Stimulated activated CD4-positive, alpha-beta T cell treated with anti-CD3 and anti-CD28 coated beads, Interleukin-2, amount 100 ng/mL, for 24 hours (primary cell): Measurements from ENCODE around the gene ARL11.

Experiments
- DNase-seq, 2 donors: peaks; one replicate each; pipeline ENCODE4 v3.0.0-alpha.2; 2020

Gene ARL11

GRCh38 chr13:49615836-49616675, 12.3 kb upstream of the ARL11 start:
- DNase-seq = no peak

DNA sequence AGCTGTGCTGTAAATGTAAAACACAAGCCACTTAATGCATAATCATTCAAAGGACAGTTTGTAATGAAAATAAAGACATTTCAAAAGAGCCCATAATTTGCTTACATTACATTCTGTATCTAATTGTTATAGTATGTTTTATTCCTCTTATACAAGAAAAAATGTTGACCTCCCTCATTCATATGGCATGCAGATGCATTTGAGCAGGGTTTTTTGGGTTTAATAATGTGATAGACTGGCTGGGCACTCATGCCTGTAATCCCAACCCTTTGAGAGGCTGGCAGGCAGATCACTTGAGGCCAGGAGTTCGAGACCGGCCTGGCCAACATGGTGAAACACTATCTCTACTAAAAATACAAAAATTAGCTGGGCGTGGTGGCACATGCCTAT, 11.6 kb upstream of the ARL11 start:
- no peak for DNase-seq

GRCh38 chr13:49620170-49620621, 8.1 kb upstream of the ARL11 start:
- DNase-seq = no peak

DNA sequence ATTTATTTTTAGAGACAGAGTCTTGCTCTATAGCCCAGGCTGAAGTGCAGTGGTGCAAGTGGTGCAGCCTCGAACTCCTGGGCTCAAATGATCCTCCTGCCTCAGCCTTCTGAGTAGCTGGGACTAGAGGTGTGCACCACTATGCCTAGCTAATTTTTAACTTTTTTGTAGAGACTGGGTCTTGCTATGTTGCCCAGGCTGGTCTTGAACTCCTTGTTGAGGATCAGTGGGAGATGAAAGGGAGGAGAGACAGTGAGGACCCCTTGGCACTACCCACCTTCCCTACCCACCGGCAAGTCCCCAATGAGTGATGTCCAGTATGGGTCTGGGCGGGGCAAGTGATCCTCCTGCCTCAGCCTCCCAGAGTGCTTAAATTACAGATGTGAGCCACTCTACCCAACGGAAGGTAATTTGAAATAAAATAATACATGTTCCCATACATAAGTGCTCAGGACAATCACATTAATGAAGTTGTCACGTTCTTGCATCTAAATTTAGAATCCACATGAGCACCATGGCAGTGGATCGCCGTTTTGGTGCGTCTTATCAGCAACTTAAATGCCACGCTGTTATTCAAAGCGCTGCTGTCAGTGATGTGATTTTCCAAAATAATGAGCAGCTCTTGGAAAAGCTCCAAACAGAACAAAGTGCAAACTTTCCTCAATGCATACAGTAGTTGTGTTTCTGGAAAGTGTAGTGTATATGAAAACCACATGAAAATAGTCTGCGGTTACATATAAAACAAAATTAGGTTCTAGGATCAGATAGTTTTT, 5.9 kb upstream of the ARL11 start:
- no peak for DNase-seq

DNA sequence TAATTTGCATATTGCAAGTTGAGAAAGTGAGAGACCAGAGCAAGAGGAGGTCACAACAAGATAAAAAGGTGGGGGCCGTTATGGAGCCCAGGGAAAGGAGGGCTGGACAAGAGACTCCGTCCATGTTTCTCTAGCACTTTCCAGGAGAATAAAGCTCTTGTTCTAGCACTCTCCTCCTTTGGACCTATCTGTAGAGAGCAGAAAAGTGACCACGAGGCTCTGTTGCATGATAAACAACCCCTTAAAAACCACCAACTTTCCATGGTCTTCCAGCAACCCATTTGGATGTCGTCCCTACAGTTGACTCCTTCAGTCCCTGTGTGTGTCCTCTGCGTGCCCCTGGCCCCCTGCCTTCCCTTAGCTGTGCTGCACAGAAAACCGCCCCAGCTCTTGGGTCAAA, 4.1 kb upstream of the ARL11 start:
- DNase-seq = no peak

DNA sequence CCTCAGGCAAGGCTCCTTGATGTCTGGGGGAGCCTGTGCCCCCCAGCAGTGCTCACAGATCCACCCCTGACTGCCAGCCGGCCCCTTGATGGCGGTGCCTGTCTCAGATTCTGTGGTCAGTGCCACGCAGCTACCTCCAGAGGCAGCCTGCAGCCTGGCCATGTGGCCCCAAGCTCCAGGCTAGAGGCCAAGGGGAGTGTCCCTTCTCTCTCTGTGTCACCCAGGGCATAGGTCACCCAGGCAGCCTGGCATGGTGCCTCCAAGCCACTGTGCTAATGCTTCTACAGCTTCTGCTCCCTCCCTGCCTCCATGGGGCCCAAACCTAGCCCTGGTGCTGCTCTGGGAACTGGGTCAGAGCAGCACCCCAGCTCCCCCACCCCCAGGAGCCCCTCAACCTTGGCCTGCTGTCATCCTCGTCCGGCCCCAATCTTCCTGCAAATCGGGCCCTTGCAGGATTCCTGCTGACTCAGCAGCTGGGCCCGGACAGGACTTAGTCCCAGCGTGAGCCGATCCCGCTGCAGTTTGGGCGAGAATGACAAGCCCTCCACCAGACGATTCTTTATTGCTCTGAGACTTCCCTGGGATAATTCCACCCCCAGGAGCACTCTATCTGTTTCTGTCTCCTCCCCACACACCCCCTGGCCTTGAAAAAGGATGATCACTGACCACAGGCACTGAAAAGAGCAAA, 2.8 kb upstream of the ARL11 start:
- DNase-seq = no peak

- DNase-seq = no peak
Observed at GRCh38 chr13:49629196-49629938, 1.1 kb downstream of the ARL11 start.

DNA sequence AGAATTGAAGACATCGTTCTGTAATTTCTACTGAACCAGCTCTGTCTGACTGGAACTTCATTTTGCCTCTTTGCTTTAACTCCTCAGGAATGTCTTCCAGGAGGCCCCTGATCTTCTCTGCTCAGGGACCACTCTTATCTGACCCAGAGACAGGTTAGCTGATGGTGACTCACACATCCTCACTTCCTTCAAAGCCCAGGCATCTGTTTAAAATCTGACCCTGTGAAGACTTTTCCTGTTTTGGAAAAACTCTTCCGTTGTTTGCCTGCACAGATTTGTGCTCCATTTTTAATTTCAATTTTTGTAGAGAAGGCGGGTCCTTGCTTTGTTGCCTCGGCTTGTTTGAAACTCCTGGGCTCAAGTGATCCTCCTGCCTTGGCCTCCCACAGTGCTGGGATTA, 1.6 kb downstream of the ARL11 start:
- DNase-seq = no peak

DNA sequence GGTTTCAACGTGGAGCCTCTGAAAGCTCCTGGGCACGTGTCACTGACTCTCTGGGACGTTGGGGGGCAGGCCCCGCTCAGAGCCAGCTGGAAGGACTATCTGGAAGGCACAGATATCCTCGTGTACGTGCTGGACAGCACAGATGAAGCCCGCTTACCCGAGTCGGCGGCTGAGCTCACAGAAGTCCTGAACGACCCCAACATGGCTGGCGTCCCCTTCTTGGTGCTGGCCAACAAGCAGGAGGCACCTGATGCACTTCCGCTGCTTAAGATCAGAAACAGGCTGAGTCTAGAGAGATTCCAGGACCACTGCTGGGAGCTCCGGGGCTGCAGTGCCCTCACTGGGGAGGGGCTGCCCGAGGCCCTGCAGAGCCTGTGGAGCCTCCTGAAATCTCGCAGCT, 2.3 kb downstream of the ARL11 start:
- no peak for DNase-seq

DNA sequence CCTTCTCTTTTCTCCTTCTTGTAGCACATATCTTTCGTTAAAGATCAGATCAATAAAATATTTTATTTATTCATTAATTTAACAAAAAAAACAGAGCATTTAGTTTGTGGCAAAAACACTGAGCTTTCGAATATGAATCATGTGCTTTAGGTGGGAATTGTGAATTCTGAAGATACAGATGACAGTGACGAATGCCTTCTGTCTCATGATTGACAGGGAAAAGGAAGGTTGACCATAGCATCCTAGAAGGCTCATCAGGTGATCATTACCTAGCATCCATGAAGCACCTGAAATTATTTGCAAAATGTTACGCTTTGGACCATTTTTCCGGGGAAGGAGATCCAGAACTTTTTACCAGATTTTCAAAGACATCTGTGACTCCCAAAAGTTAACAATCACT, 3.8 kb downstream of the ARL11 start:
- DNase-seq = no peak

DNA sequence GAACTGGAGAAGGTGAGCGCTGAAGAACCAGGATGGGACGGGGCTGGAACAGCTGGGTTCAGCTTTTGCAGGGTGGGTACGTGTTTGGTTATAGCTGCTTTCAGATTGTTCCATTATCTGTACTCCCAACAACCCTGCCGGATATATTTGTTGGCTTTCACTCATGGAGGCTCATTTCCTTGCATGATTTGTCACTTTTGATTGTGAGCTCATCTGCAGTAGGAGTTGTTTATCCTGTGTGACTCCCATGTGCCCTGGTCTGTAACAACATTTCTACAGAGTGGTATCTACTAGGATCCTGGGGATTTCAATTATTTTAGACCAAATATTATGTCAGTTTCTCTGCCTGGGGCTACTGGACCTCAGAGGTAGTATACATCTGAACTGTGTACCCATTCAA, 5.4 kb downstream of the ARL11 start:
- no peak for DNase-seq

DNA sequence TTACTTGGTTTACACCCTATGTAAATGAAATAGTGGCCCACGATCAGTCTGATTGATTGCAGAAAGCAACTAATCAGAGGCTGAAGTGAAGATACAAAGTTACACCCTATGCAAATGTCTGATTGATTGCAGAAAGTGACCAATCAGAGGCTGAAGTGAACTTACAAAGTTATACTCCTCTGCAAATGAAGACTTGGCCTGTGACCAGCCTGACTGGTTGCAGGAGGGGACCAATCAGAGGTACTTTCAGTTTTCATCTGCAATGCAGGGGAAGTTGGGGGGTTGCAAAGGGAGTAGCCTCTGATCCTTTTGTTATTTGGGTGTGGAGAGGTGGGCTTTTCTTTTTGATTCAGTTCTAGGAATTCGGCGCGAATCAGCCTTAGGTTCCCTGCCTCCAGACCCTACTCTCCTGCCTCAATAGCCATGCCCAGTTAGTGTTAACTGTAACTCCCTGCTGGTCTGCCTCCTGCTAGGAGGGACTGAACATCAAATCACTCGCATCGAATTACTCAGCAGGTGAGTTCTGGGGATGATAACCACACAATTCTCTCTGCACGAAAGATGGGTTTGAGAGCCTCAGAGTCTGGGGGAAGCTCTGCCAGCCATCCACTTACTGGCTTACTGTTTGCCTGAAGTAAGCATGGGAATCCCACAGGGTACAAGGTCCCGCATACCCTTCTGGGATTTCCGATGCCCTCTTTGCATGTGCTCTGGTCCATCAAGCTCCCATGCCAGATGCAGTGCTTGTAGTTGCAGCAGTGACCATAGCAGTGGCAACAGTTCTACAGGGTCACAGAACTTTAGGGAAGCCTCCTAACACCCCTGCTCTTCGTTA, 7.5 kb downstream of the ARL11 start:
- no peak for DNase-seq

DNA sequence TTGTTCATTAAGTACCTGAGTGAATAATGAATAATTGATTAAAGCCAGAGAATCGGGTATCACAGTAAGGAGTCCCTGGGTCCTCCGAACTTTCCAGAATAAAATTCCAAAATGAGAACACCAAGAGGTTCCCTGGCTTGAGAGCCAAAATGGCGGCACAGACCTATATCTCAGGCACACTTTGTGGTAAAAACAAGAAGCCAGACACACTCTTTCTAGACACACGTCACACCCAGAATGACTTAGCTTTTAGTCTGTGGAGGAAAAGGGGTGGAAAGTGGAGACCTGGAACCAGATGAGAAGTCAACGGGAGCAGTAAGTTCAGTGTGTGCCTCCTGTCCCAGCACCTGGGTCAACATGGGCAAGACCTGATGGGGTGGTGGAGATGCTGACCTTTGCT, 8.4 kb downstream of the ARL11 start:
- DNase-seq = no peak

- no peak for DNase-seq
Observed at GRCh38 chr13:49638030-49638743, 9.9 kb downstream of the ARL11 start.

- DNase-seq = no peak
Observed at GRCh38 chr13:49638744-49639072, 10.4 kb downstream of the ARL11 start.

DNA sequence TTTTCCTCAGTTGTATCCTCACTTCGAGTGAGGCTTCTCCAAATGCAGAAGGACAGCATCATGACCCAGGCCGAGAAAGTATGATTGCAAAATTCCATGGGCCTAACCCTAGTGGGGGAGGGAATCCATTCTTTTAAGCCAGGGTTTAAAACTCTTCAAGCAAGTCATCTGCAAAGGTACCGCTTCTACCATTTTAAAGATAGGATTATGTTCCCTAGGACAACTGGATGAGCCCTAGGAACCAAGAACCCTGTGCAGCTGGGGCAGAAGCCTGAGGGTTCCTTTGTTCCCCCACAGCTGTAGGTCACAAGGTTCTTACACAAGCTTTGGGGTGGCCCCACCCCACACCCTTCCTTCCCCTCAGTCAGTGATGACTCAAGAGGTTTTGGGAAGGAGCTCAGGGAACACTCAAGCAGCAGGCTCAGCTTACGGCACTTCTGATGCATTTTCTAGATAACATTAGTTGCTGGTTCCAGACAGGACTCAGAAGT, 13.5 kb downstream of the ARL11 start:
- no peak for DNase-seq

DNA sequence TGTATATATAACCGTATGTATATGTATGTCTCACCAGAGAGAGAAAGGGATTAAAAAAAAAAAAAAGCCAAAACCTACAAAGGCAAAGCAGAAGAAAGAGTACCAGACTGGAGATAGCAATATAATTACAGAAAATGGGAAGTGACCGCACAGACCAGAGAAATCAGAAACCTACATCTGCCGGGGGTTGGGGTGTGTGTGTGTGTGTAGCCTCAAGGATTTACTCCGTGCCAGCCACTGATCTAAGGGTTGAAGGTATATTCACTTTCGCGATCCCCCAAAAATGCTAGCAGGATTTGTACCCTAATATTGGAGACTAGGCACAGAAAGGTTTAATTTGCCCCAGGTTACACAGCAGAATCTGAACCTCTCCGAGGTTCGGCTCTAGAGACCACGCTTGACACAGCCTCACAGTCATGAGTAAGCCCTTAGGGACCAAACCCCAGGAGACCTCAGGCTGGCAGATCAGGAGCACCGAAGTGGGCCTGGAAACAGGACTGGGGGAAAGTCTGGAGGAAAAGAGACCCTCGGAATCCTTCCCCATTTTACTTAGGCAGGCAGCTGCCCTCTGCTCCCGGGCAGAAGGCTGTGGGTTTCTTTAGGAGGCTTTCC, 14.8 kb downstream of the ARL11 start:
- DNase-seq = no peak

DNA sequence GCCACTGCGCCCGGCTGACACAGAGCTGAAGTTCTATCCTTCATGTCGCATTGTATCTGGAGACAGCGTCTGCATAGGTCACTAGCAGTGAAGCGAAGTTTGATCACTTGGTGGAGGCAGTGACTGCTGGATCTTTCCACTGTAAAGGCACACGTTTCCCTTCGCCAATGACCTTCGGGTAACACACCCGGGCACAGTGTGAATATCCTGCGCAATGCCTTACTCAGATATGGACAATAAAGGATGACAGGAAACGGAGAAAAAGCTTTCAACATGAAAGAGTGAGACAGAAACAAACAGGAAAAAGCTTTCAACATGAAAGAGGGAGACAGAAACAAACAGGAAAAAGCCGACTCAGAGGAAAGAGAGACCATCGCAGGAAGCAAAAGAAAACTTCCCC, 17.1 kb downstream of the ARL11 start:
- no peak for DNase-seq

GRCh38 chr13:49646688-49647087, 18.4 kb downstream of the ARL11 start:
- DNase-seq = no peak

DNA sequence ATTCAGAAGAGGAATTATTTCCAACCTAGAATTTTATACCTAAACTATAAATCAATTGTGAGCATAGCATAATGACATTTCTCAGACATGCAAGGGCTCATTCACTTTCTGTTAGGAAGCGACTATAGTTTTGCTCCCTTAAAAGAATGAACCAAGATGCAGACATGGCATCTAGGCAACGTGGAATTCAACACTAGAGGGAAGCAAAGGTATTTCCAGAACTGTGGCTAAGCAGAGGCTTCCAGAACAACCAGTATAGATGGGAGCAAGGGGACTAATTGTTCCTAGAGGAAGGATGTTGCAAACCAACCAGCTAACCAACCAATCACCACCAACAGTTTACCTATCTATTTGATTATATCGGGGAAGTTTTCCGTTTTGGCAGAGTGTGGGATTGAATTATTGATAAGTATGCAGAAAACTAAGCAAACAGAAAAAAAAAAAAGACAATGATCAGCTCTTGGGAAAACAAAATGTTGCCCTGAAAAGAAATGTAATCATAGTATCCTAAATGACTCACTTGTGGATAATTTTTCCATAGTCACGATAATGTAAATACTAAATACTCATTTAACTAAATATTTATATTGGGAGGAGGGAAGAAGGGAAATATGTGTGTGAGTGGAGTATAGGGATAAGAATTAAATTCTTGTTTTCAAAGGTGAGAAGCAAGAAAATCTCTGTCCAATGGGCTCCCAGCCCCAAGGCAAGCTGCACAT, 21.1 kb downstream of the ARL11 start:
- DNase-seq = no peak
